ENCODE measurements around the gene PLA2G15.

Gene PLA2G15

DNA sequence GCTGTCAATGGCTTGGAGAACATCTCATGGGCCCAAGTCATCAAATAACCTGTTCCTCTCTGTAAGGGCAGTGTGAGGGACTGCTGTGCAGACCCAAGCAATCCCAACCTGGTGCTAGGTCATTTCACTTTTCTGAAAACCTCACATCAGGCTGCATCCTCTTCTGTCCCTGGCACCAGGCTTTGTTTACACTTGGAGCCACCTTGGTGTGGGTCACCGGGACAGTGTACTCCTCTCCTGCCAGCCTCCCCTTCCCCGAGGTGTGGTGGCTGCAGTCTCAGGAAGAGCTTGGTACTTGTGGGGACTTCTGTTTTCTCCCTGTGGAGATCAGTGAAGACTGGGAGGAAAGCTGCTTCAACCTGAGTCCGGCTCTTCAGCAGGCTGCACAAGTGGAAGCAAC lies 53.1 kb downstream of the PLA2G15 start:
- DNase-seq (ENCODE audit: low read depth in 2 of 2): no peak

DNA sequence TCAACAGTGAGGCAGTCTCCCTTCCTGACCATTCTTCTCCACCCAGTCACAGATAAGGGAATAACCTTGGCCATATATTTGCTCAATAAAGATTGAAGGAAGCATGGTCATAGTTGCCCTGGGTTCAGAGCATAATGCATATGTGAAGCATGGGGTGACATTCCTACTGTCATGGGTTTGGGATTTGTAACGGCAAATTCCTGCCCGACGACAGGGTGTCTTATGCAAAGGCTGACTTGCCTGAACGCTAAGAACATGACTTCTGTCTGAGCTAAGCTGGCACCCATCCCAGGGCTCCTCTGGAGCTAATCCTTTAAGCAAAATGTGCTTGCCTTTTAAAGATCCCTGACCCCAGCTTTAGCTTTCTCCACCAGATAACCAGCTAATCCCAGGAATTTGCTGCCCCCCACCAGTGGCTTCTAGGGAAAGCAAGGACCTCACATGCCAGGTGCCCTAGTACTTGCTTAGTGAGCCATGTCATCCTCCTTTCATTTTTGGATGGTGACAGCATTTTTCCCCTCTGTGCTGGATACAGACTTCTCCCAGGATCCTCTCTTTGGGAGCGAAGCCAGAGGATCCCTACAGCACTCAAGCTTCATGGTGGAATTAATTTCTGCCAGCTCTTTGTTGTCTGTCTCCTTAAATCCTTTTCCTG lies 53.9 kb downstream of the PLA2G15 start:
- no peak for DNase-seq (ENCODE audit: low read depth in 2 of 2)

DNA sequence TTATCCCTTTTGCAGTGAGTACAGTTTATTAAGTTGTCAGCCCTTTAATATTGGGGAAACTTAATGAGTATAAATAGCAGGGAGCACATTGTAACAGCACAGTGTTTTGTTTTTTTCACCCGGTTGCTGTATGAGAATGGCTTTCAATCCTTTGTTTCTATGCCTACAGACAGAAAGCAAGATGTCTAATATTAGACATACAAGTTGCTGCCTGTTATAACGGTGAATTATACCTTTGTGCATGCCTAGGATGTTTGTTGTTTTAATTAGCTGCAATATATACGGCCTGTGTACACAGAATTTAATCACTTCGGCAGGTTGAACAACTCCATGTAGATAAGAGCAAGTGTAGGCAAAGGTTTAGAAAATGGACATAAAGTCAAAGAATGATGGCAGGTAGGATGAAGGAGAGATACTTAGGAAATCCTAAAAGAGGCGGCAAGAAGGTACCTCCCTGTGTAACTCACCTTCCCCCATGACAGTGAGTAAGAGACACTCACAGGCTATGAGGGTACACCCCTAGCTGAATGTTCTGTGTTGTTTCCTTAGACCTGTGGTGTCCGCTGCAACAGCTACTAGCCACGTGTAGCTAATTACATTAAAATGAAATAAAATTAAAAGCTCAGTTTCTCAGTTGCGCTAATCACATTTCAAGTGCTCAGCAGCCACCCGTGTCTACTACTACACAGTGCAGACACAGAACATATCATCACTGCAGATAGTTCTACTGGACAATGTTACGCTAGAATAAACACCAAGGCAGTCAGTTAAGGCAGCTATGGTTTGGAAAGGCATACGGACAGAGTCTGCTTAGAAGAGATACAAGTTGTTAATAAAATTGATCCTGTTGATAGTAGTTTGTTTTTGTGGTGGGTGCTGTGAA lies 54.6 kb downstream of the PLA2G15 start:
- no peak for DNase-seq (ENCODE audit: low read depth in 2 of 2)

DNA sequence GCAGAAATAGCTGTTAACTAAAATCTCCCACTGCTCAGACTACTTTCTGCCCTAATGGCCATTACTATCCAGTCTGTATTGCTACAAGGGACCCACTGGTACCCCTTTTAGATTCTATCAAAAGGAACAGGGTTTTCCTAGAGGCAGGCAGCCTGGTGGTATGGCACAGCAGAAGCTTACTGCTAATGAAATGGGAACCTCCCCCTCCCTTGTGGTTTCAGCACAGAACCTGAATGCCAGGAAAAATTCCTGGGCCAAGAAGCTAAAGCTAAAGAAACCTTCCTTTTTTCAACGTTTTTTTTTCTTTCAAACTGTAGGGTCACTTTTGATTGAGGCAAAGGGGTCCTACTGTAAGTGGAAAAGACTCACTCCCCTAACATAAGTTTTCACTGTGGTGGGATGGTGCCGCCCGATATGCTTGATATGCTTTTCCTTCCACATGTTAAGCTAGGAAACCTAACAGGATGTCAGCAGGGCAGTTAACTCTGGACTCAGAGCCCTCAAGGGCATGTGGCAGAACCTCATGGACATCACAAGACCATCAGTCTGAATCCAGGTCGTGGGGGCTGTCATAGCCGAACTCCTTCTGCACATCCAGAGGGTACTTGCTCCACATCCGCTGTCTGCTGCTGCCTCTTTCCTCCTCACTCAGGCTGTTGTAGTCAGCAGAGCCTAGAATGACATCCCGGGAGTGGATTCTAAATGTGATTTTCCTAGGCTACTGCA lies 55.7 kb downstream of the PLA2G15 start:
- no peak for DNase-seq (ENCODE audit: low read depth in 2 of 2)

DNA sequence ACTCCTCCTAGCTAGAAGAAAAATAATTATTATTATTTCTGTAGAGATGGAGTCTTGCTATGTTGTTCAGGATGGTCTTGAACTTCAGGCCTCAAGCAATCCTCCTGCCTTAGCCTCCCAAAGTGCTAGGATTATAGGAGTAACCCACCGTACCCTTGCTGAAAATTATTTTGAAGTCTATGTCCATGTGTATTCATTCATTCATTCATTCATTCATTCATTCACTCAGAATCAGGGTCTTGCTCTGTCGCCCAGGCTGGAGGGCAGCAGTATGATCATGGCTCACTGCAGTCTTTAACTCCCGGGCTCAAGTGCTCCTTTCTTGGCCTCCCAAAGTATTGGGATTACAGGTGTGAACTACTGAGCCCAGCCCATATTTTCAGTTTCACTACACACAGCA lies 61.5 kb downstream of the PLA2G15 start:
- DNase-seq (ENCODE audit: low read depth in 2 of 2): no peak

DNA sequence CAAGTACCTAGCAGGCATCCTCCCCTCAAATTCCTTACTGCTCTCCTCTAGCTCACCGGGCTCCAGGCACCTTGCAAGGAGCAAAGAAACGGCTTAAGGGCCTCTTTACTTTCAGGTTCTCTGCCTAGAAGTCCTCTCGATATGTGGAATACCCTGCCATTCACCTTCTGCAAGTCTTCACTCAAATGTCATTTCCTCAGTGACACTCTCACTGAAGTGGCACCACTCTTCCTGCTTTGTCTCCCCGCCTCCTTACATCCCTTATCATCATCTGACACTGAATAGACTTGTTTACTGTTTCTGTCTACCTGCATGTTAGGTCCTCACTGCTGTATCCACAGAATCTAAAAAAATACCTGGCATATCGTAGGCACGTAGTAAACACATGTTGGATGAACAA lies 64.6 kb downstream of the PLA2G15 start:
- DNase-seq (ENCODE audit: low read depth in 2 of 2): no peak

DNA sequence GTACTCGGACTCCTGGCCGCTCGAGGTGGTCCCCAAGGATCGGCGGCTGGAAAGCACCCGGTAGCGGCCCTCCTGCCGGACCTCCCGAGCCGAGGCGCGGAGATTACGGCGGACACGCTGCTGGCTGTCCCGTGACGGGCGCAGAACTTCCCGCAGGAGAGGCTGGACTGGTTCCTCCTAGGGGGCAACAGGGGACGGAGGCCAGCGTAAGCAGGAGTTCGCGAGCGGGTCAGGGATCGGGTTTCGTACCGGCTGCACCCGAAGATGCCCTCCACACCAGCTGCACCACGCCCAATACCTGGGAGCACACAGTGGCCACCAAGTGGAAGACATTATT lies 65.2 kb downstream of the PLA2G15 start:
- no peak for DNase-seq (ENCODE audit: low read depth in 2 of 2)

Measured in activated CD4-positive, alpha-beta T cell treated with anti-CD3 and anti-CD28 coated beads for 24 hours (primary cell).